Measurements from ENCODE around the gene TMEM119. TPM values are rescaled to one million over a fixed set of nuclear protein-coding genes. Genes with fewer than 3 reads are reported as not detected.

The TMEM119 gene
- total RNA-seq, 1 experiment from 2014 or later: not detected

DNA sequence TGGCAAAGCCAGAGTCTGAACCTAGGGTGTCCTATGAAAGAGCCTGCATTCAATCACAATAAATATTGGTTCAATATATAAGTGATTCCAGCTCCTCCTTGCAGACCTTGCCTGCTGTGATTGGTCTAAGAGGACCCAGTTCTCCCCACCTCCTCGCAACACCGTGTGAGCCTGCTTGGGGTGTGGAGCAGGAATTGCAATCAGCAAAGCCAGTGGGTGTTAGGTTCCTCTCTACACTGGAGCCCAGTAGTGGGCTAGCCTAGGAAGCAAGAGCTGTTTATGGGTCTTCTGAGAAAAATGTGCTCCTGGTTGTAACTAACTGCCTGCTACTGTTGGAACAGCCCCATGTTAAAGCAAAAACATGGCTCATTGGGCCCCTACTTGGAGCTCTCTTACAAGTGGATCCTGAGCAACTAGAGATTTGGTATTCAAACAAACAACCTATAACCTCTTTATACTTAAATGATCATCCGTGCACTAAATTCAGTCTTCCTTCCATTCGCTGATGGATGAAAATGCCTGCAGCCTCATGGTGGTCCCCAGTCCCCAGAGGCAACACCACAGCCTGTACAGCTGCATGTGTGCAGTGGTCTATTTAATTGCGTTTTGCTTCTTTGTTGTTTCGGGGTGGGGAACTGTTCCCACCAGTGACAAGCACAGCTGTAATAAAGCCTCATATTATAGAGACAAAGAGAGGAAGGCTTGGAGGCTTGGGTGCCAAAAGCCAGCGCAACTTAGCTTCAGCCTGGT is 39.5 kb upstream of the TMEM119 start:
- ChIA-PET POLR2A (no interaction called here), CTCF (interaction anchor here (0.5 kb wide), 1 partner anchor 73 kb away, joined by 3 read pairs; no protein-coding TSS in a partner anchor)
- no peaks in the 10 kb centered on the region for H3K9me3 ChIP-seq
- intact Hi-C loops (cut with micrococcal nuclease; ENCODE audit: unreplicated experiment): no loop called here
- peaks cover 6% of the 10 kb centered on the region for H3K4me1 Mint-ChIP-seq (ENCODE audit: low read depth, unreplicated experiment)
- H3K27ac Mint-ChIP-seq (ENCODE audit: unreplicated experiment): no peak overlapping the region
- no peaks in the 10 kb centered on the region for H3K27me3 ChIP-seq (replicated peaks; ENCODE audit: control insufficient read depth, insufficient read depth, low read length)
- no TSS peak for BruUV-seq (replicated peaks)
- no peak overlapping the region for H3K4me3 ChIP-seq (ENCODE audit: low read depth, low read length)
- H3K9me3 Mint-ChIP-seq (ENCODE audit: unreplicated experiment): no peaks in the 10 kb centered on the region
- no peak overlapping the region for H3K4me3 Mint-ChIP-seq (ENCODE audit: unreplicated experiment)
- no peaks in the 10 kb centered on the region for H3K27me3 Mint-ChIP-seq (ENCODE audit: insufficient read depth, unreplicated experiment)
- TF ChIP-seq, protein P1, sequence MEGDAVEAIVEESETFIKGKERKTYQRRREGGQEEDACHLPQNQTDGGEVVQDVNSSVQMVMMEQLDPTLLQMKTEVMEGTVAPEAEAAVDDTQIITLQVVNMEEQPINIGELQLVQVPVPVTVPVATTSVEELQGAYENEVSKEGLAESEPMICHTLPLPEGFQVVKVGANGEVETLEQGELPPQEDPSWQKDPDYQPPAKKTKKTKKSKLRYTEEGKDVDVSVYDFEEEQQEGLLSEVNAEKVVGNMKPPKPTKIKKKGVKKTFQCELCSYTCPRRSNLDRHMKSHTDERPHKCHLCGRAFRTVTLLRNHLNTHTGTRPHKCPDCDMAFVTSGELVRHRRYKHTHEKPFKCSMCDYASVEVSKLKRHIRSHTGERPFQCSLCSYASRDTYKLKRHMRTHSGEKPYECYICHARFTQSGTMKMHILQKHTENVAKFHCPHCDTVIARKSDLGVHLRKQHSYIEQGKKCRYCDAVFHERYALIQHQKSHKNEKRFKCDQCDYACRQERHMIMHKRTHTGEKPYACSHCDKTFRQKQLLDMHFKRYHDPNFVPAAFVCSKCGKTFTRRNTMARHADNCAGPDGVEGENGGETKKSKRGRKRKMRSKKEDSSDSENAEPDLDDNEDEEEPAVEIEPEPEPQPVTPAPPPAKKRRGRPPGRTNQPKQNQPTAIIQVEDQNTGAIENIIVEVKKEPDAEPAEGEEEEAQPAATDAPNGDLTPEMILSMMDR (IDR thresholded peaks at IDR 0.05; ENCODE audit: insufficient read depth in 1 of 2, low read depth in 1 of 2, low read length in 1 of 2, severe bottlenecking in 1 of 2, unreplicated experiment in 1 of 2): no peak
- H3K36me3 Mint-ChIP-seq (ENCODE audit: insufficient read depth, unreplicated experiment): peaks cover 37% of the 10 kb centered on the region
- no peak for DNase-seq
- no peaks in the 10 kb centered on the region for H3K36me3 ChIP-seq (ENCODE audit: control insufficient read depth, insufficient read depth, low read length)
- H3K4me1 ChIP-seq: no peaks in the 10 kb centered on the region

GRCh38 chr12:108635997-108636808 is 38.3 kb upstream of the TMEM119 start:
- no peak overlapping the region for H3K4me3 Mint-ChIP-seq (ENCODE audit: unreplicated experiment)
- no peak overlapping the region for H3K27ac Mint-ChIP-seq (ENCODE audit: unreplicated experiment)
- no peaks in the 10 kb centered on the region for H3K9me3 ChIP-seq
- DNase-seq: no peak
- no peaks in the 10 kb centered on the region for H3K36me3 ChIP-seq (ENCODE audit: control insufficient read depth, insufficient read depth, low read length)
- BruUV-seq (replicated peaks): no TSS peak
- H3K4me1 ChIP-seq: no peaks in the 10 kb centered on the region
- H3K9me3 Mint-ChIP-seq (ENCODE audit: unreplicated experiment): no peaks in the 10 kb centered on the region
- ChIA-PET CTCF (interaction anchor here (0.6 kb wide), 2 partner anchors 291 to 1951 kb away, joined by 3 to 6 read pairs; no protein-coding TSS in a partner anchor), POLR2A (no interaction called here)
- TF ChIP-seq, protein P1 (IDR thresholded peaks at IDR 0.05; ENCODE audit: insufficient read depth in 1 of 2, low read depth in 1 of 2, low read length in 1 of 2, severe bottlenecking in 1 of 2, unreplicated experiment in 1 of 2): no peak
- no peaks in the 10 kb centered on the region for H3K4me1 Mint-ChIP-seq (ENCODE audit: low read depth, unreplicated experiment)
- H3K4me3 ChIP-seq (ENCODE audit: low read depth, low read length): no peak overlapping the region
- H3K27me3 Mint-ChIP-seq (ENCODE audit: insufficient read depth, unreplicated experiment): no peaks in the 10 kb centered on the region
- peaks cover 27% of the 10 kb centered on the region for H3K36me3 Mint-ChIP-seq (ENCODE audit: insufficient read depth, unreplicated experiment)
- no peaks in the 10 kb centered on the region for H3K27me3 ChIP-seq (replicated peaks; ENCODE audit: control insufficient read depth, insufficient read depth, low read length)
- intact Hi-C loops (cut with micrococcal nuclease; ENCODE audit: unreplicated experiment): no loop called here

GRCh38 chr12:108635201-108635996 is 37.5 kb upstream of the TMEM119 start:
- POLR2A ChIA-PET: no interaction called here
- H3K9me3 ChIP-seq: no peaks in the 10 kb centered on the region
- Mint-ChIP-seq H3K27ac (ENCODE audit: unreplicated experiment) (no peak overlapping the region), H3K4me3 (ENCODE audit: unreplicated experiment) (no peak overlapping the region), H3K36me3 (ENCODE audit: insufficient read depth, unreplicated experiment) (peaks cover 20% of the 10 kb centered on the region), H3K4me1 (ENCODE audit: low read depth, unreplicated experiment) (no peaks in the 10 kb centered on the region), H3K27me3 (ENCODE audit: insufficient read depth, unreplicated experiment) (no peaks in the 10 kb centered on the region), H3K9me3 (ENCODE audit: unreplicated experiment) (no peaks in the 10 kb centered on the region)
- intact Hi-C loops (cut with micrococcal nuclease; ENCODE audit: unreplicated experiment): no loop called here
- no TSS peak for BruUV-seq (replicated peaks)
- H3K4me3 ChIP-seq (ENCODE audit: low read depth, low read length): no peak overlapping the region
- no peak for DNase-seq
- H3K36me3 ChIP-seq (ENCODE audit: control insufficient read depth, insufficient read depth, low read length): no peaks in the 10 kb centered on the region
- H3K4me1 ChIP-seq: no peaks in the 10 kb centered on the region
- TF ChIP-seq, protein P1 (IDR thresholded peaks at IDR 0.05; ENCODE audit: insufficient read depth in 1 of 2, low read depth in 1 of 2, low read length in 1 of 2, severe bottlenecking in 1 of 2, unreplicated experiment in 1 of 2): no peak
- CTCF ChIA-PET: interaction anchor here (0.6 kb wide), 4 partner anchors 18 to 1951 kb away, joined by 3 to 6 read pairs (median 5); no protein-coding TSS in a partner anchor
- no peaks in the 10 kb centered on the region for H3K27me3 ChIP-seq (replicated peaks; ENCODE audit: control insufficient read depth, insufficient read depth, low read length)
